GM19372 (cell line): ENCODE data around the gene SAMD8.

Experiments
- ATAC-seq: cut with Tn5 transposase; IDR thresholded peaks from one replicate; pipeline ENCODE4 v1.9.1; 2021; ENCODE audit warnings: mild to moderate bottlenecking, low read depth, moderate library complexity; ENCODE audit not compliant: unreplicated experiment

Gene SAMD8

DNA sequence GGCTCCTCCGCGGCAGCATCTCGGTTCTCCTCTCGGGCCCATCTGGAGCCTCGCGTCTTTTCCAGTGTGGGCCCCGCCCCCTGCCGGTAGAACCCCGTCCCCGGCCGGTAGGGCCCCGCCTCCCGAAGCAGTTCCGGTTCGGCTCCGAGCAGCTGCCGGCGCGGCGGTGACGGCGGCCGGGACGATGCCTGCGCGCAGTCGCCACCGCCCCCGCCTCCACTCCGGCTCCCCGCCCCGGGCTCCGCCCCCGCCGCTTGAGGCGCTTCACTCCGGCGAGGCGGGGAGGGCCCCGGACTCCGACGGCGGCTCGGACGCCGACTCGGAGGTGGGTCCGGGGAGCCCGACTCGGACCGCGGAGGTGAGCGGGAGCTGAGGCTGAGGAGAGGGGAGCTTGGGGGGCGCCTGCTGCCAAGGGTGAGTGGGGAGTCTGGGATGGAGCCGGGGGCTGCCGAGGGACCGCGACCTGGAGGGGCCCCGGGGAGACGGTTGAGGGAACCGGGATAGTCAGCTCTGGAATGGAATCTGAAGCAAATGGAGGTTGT lies at the start of gene SAMD8:
SAMD8 (plus strand) TSS at position 292 of the 542 bp plus-strand sequence. CDS start 38,873 bp downstream, outside the sequence.
- peak; percentile 81 for ATAC-seq

DNA sequence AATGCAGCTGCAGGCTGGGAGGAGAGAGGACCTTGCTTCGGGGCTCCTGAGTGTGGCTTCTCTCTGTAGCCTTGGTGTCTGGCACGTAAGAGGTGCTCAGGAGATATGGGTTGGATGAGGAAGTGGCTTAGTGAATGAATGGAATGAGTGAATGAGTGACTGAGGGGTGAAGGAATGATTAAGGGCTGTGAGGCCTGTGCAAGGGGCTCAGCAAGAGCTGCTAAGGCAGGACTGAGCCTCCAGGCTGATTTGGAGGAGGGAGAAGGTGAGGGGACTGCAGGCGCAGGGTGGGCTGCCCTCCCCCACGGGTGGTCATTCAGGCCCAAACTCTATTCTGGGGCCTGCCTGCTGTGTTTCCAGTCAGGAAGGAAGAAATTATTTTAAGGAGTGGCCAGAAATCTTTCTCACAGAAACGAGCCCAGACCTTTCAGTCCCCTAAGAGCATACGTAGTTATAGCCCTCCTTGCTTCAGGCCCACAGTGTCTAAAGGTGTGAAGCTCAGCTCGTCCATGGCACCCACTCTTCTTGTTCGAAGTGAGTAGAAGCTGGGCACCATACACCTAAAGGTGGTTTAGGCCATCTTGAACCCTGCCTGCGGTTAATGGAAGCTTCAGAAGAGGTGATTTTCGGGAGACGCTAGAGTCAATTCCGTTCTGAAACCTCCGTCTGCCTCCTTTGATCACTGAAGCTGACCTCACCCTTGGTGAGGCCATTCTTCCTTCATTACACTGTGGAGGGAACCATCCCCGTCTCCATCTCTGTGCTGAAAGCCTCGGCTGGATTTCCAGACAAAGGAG lies 49.5 kb upstream of the SAMD8 start:
- ATAC-seq: no peak

DNA sequence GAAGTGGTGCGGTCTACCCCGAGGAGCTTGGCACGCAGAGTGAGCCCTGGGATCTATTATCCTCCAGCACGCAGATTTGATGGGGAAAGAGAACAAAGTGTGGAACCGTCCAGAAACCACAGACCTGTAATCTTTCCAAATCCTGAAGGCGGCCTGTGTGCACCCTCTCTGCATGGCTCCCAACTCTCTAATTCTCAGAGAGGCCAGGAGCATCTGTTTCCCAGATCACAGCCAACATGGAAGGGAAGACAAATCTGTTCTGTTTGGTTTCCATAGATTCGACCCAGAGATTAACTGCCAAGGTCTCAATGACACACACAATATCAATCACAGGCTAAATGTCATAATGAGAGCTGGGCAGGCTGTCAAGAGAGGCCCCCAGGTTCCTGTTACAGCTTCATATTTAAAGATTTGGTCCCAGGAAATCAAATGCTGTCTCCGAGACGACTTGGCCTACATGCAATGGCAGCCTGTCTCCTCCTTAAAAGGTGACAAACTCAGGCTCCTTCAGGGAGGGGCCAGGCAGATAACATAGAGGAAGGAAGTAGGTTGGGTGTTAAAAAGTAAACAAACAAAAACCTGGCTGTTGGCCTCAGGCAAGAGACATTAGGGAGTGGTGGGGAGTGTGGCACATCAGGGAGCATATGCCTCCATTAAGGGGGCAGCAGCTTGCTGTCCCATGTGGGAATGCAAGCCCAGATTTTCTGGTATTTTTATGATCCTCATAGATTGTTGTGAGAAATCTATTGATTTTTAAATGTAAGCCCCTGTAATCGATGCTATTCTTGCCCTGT lies 48.8 kb upstream of the SAMD8 start:
- ATAC-seq: no peak

DNA sequence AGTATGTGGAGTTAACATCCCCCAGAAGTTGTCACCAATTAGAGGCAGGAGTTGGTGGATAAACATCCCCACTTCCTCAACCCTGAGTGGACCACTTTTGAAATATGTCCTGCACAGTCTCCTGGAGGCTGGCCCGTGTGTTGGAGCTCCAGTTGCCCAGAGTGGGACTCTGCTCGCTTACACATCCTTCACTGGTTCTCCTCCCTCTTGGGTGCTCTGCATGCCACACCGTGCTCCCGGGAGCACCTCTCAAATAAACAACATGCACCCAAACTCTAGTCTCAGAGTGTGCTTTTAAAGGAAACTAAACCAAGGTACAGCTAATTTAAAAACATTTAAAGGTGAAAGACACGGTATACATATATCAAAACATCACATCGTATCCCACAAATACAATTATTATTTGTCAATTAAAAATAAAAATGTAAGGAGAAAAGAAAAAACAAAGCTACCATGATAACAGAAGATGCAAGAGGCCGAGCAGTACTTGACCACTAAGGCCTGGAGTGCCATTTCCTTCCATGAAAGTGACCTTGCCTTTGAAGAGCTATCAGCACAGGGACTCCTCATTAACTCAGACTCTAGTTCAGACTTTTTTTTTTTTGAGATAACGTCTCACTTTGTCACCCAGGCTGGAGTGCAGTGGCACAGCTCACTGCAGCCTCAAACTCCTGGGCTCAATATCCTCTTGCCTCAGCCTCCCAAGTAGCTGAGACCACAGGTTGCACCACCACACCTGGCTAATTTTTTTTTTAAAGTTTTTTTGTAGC lies 47.8 kb upstream of the SAMD8 start:
- no peak for ATAC-seq

- ATAC-seq: no peak
These were observed 46.4 kb upstream of the SAMD8 start for GRCh38 chr10:75065076-75065475.

DNA sequence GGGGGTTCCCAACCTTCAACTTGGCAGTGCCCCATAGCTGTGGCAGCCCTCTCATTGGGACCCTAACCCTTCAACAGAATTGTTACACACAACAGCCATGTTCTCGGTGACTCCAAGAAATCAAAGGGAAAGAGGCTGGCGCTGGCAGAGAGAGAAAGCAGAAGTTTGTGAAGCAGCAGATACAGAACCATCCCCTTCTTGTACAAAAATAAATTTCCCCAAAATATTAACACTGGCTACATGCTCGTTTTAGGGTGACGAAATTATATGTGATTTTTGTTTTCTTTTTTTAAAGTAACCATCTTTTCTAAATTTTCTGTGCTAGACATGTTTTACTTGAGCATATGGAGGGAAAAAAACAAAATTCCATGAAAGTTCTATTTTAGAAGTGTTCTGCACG lies 45.2 kb upstream of the SAMD8 start:
- ATAC-seq: no peak

DNA sequence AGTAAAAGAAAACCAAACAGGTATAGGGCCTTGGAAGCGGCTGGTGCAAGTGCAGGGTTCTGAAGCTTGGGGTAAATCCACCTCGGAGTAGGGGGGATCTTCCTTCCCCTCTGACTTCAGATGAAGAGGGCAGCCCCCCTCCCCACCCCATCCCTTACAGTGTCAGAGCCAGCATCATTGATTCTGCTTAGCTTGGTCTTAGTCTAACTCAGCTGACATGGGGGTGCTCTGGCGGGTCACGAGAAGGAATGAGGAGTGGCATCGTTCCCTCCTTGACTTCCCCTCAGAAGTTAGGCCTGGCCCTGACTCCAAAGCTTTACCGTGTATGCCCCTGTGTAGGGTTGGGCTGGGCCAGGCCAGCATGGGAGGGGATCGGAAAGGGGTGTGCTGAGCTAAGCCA lies 44.2 kb upstream of the SAMD8 start:
- no peak for ATAC-seq

GRCh38 chr10:75068523-75068922 lies 42.9 kb upstream of the SAMD8 start:
- no peak for ATAC-seq

DNA sequence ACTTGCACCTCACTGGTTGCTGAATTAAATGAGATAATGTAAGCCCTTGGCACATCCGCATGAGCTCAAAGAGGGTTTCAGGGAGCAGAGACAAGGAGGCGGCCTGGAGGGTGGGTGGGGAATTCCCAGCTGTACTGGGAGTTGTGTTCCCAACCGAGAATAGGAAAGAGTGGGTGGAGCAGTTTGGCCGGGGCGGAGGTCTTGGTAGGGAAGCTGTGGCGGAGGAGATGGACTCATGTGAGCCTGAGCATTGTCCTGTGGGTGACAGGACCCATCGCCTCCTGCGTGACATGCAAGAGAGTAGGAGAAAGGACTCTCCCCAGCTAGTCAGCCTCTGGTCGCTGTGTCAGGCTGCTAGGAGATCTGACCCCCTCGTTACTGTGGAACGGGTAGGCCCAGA lies 41.0 kb upstream of the SAMD8 start:
- no peak for ATAC-seq

DNA sequence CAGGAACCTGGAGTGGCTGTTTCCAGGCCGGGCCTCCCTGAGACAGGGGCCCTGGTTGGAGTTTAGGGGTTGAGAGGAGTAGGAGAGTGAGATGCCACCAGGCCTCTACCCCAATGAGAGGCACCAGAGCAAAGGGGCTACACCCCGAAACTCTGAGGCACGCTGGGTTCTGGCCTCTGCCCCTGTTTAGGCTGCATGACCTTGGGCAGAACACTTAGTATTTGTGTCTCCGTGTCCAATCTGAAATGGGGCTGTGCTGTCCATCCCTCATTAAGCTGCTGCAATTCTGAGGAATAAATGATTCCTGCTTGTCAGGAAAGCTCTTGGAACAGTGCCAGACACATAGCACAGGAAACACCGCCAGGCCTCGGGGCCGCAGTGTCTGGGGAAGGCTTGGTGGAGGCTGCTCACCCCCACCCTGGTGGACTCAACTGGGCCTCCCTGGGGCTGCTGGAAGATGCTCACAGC lies 40.5 kb upstream of the SAMD8 start:
- no peak for ATAC-seq

DNA sequence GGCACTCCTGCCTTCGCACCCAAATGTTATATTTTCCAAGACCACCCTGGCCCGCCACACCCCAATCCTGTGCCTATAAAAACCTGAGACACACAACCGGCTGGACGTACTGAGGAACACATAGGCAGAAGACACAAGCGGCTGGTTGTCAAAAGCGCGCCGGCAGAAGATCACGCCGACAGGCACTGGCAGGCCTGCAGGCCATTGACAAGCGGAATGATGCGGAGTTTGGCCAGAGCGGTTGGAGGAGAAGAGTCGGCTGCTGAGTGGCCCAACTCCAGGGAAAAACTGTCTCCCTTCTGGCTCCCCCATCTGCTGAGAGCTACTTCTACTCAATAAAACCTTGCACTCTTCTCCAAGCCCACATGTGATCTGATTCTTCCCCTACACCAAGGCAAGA lies 39.7 kb upstream of the SAMD8 start:
- no peak for ATAC-seq

GRCh38 chr10:75072727-75073126 lies 38.7 kb upstream of the SAMD8 start:
- ATAC-seq: no peak

DNA sequence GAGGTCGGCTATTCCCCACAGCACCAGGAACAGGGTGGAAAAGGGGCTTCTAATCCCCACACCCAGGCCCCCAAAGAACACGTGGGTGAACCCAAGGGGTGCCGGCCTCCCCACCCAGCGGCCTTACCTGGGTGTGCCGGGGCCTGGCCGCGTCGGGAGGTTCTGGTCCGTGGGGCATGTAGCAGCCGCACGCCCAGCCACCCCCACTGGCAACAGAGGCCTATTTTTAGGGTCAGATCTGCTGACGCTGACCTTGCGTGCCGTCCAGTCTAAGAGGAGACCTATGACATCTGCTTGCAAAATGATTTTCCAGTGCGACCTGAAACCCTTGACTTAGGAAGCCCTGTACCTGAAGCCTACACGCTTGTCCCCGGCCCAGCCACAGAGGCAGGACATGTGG lies 38.0 kb upstream of the SAMD8 start:
- ATAC-seq: no peak

GRCh38 chr10:75074711-75075445 lies 36.6 kb upstream of the SAMD8 start:
- no peak for ATAC-seq

- no peak for ATAC-seq
These were observed 35.1 kb upstream of the SAMD8 start for GRCh38 chr10:75076348-75076747.

DNA sequence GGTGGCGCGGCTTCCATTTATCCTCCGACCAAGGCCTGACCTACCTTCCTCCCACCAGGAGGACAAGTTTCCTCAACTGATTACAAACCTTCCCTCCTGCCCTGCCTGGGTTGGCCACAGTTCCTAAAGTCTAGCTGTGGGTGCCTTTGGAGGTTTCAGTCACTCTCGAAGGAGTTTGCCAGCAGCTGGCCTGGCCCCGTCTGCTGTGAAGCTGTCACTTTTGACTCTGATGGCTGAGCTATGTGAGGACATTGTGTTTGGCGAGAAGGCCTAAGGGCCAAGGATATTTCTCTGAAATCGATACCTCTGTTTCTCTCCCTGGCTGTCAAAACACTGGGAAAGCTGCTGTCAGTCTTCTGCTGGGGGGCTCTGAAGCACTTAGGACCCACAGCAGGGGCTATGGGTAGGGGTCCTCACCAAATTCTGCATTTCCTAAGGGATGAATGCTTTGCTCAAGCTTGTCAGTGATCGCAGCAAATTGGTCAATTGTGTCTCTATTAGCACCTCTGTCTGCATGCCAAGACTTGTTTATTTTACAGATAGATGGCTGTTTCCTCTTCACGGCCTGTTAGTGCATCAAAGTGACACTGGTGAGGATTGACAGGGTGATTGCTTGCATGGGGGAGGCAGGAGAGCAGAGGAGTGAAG lies 31.9 kb upstream of the SAMD8 start:
- no peak for ATAC-seq

GRCh38 chr10:75080554-75080953 lies 30.9 kb upstream of the SAMD8 start:
- no peak for ATAC-seq

GRCh38 chr10:75081379-75081778 lies 30.1 kb upstream of the SAMD8 start:
- no peak for ATAC-seq

GRCh38 chr10:75083972-75084833 lies 27.3 kb upstream of the SAMD8 start:
- ATAC-seq: no peak
